Spleen (tissue), 11 donors: ENCODE results near the gene SPEM1. TPM values are rescaled to one million over a fixed set of nuclear protein-coding genes. Genes with fewer than 3 reads are reported as not detected.
A peak's percentile ranks its signal among the peaks of the same experiment; 100 is the strongest.

Experiments used
- DNase-seq: peaks from one replicate; pipeline ENCODE4 v3.0.0-alpha.2; 2020
- H3K27ac ChIP-seq, 8 donors: fragments of 200-600 bp; sonication (generic) in 7 of 8; 1 replicate in 4 of 8; 2 replicates in 4 of 8; pipeline versions ENCODE4 v1.5.0 to v1.8.0; 2016 to 2021; ENCODE audit warnings: inconsistent platforms in 4 of 8, mild to moderate bottlenecking in 4 of 8, moderate library complexity in 1 of 8
- H3K27me3 ChIP-seq, 7 donors: fragments of 200-600 bp; sonication (generic) in 6 of 7; replicated peaks in 1 of 7; 1 replicate in 4 of 7; 2 replicates in 3 of 7; pipeline versions ENCODE4 v1.5.0 to v1.8.0; 2016 to 2021; ENCODE audit warnings: inconsistent platforms in 3 of 7, mild to moderate bottlenecking in 1 of 7
- H3K36me3 ChIP-seq, 6 donors: fragments of 200-600 bp; sonication (generic) in 5 of 6; 1 replicate in 4 of 6; 2 replicates in 2 of 6; pipeline versions ENCODE4 v1.5.0 to v1.8.0; 2016 to 2021; ENCODE audit warnings: inconsistent platforms in 2 of 6
- H3K4me1 ChIP-seq, 6 donors: fragments of 200-600 bp; sonication (generic) in 5 of 6; 1 replicate in 3 of 6; 2 replicates in 3 of 6; pipeline versions ENCODE4 v1.5.0 to v1.8.0; 2016 to 2021; ENCODE audit warnings: inconsistent platforms in 3 of 6
- H3K4me3 ChIP-seq, 8 donors: fragments of 200-600 bp; sonication (generic) in 7 of 8; 1 replicate in 4 of 8; 2 replicates in 4 of 8; pipeline versions ENCODE4 v1.5.0 to v1.8.0; 2016 to 2021; ENCODE audit warnings: inconsistent platforms in 4 of 8, mild to moderate bottlenecking in 4 of 8, moderate library complexity in 2 of 8
- H3K9me3 ChIP-seq, 8 donors: fragments of 200-600 bp; sonication (generic) in 7 of 8; 1 replicate in 4 of 8; 2 replicates in 4 of 8; pipeline versions ENCODE4 v1.5.0 to v1.8.0; 2016 to 2021; ENCODE audit warnings: inconsistent platforms in 4 of 8
- CTCF ChIP-seq, 11 experiments: fragments of 200-600 bp in 7 of 11; fragments of 450-650 bp in 4 of 11; sonication (generic) in 4 of 11; IDR thresholded peaks in 8 of 11; conservative IDR thresholded peaks in 3 of 11; 1 replicate in 7 of 11; 2 replicates in 4 of 11; pipeline versions ENCODE4 v1.4.0 to v1.8.0; 2016 to 2021; ENCODE audit warnings: antibody characterized with exemption in 11 of 11, inconsistent platforms in 4 of 11, mild to moderate bottlenecking in 1 of 11
- POLR2A ChIP-seq, 3 donors: fragments of 450-650 bp; IDR thresholded peaks; one replicate each; pipeline ENCODE4 v1.5.1; 2017; ENCODE audit warnings: antibody characterized with exemption in 3 of 3, mild to moderate bottlenecking in 1 of 3
- POLR2AphosphoS5 ChIP-seq, 3 donors: sonication (generic); formaldehyde crosslinking; IDR thresholded peaks; one replicate each; pipeline ENCODE4 v1.5.1; 2017; ENCODE audit warnings: antibody characterized with exemption in 3 of 3
- WGBS, 5 donors: extraction: QIAGEN DNeasy Blood & Tissue Kit in 3 of 5; methylation state at CpG; one replicate each; pipeline versions ENCODE4 v1.1.5 to v1.1.7; 2013 to 2018; 5-methylcytosine and 5-hydroxymethylcytosine counted together
- intact Hi-C: fragments of 100-400 bp; cut with DNase I; formaldehyde crosslinking; loops from one replicate; pipeline ENCODE4 v1.15.0; 2023; ENCODE audit warnings: low total_unique reads
- polyA plus RNA-seq, 3 donors: library from polyadenylated mRNA; stranded (reverse); fragments of 200-250 nt; gene quantifications; one replicate each; pipeline ENCODE4 v1.2.1, GENCODE V29; 2013
- total RNA-seq, 7 donors: library from RNA; depleted of rRNA in 3 of 7; stranded (reverse); fragments of >200 nt in 3 of 7; fragmentation: NEBNext Ultra II Directional in 4 of 7; extraction: Animal tissue kit (Norgen Biotek cat#: 25700) in 4 of 7; gene quantifications; one replicate each; pipeline versions ENCODE4 v1.1.0 to v1.2.1, GENCODE V29; 2016 to 2021
- donor health status: healthy with polysubstance abuse.
- donor health status: DM: no; HTN: no; CAD: no; lungs with moderate emphysema.
- donor health status: DM: no; HTN: no; CAD: no.
- donor health status: Bipolar disorder and iron deficiency.
- donor health status: healthy.
- donor health status: DM: no; HTN: no; CAD: no.
- donor health status: DM: yes; HTN: yes; CAD: no.

The SPEM1 gene
- total and polyA plus RNA-seq, 10 donors = not detected

DNA sequence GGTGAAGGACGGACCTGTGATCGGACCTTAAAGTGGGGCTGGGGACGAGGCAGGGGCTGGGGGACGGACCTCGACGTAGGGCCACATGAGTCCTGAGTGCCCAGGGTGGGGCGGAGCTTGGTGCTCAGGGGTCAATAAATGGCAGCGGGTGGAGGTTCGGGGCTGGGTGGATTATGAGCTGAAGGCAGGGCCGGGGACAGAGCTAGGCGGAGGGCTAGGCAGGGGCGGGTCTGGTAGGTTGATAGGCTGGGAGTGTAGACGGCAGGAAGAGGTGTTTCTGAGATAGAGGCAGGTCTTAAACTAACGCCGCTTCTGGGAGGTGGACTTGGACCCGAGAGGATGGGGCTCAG is 25.5 kb downstream of the SPEM1 start:
- Histone ChIP-seq H3K27me3 (peaks cover 0 to 66% (median 28%) of the 10 kb centered on the region in 7 donors), H3K9me3 (no peaks in the 10 kb centered on the region), H3K27ac (peak overlapping the region in 4 of 8 donors; percentile 23 to 58 (median 44)), H3K36me3 (no peaks in the 10 kb centered on the region), H3K4me3 (peak overlapping the region in 7 of 8 donors; percentile 18 to 67 (median 38)), H3K4me1 (peaks cover 7 to 38% (median 25%) of the 10 kb centered on the region in 6 donors)
- DNase-seq = no peak
- WGBS, 5 donors = 1 to 7% (median 4%) methylated on average over 16 of the region's 16 CpGs
- intact Hi-C loops = no loop called here
- no peak for TF ChIP-seq POLR2A (IDR thresholded peaks at IDR 0.05)
- no peak for TF ChIP-seq CTCF (IDR thresholded peaks at IDR 0.05 in 8 of 11, conservative IDR thresholded peaks at IDR 0.05 in 3 of 11)
- no peak for TF ChIP-seq POLR2AphosphoS5 (IDR thresholded peaks at IDR 0.05)

DNA sequence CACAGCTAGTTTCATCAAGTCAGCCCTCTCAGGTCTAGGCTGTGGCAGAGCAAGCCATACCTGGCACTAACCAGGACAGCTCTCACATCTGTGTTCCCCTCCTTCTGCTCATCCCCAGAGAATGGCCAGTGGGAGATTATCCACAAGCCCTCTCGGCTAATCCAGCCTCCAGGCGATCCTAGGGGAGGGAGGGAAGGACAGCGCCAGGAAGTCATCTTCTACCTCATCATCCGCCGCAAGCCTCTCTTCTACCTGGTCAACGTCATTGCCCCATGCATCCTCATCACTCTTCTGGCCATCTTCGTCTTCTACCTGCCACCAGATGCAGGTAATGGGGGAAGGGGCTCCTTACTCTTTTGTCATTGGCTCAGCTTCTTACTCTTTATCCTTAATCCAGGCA is 28.3 kb downstream of the SPEM1 start:
- H3K4me1 ChIP-seq = peaks cover 4 to 30% (median 20%) of the 10 kb centered on the region in 6 donors
- TF ChIP-seq POLR2A (IDR thresholded peaks at IDR 0.05) (no peak), CTCF (IDR thresholded peaks at IDR 0.05 in 8 of 11, conservative IDR thresholded peaks at IDR 0.05 in 3 of 11) (no peak), POLR2AphosphoS5 (IDR thresholded peaks at IDR 0.05) (no peak)
- peaks cover 0 to 49% (median 24%) of the 10 kb centered on the region in 7 donors for H3K27me3 ChIP-seq
- H3K4me3 ChIP-seq = no peak overlapping the region
- 86 to 97% (median 94%) methylated on average over 7 of the region's 7 CpGs for WGBS, 5 donors
- intact Hi-C loops = no loop called here
- no peaks in the 10 kb centered on the region for H3K36me3 ChIP-seq
- no peak overlapping the region for H3K27ac ChIP-seq
- no peaks in the 10 kb centered on the region for H3K9me3 ChIP-seq
- no peak for DNase-seq

DNA sequence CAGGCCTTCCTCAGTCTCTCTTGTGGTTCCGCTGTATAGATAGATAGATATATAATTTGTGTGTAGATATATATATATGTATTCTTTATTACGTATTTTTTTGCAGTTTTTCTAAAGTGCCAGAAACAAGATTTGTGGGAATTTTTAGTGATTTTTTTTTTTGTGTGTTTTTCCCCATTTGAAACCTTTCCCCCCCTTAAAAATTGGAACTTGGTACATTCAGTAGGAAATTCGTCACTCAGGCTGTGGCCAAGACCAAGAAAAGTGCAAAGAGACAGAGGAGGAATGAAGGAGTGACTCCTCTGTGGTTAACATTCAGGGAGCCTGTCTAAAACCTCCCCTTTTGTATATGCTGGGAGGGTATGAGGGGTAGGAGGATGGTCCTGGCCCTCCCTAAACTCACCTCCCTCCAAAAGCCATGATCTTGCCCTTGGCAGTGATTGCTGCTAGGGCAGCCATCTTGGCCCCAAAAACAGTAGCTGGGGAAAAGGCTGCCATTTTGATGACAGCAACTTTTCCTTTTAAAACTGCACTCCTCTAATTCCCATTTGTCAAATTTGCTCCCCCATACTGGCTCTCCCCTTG is 39.9 kb downstream of the SPEM1 start:
- H3K9me3 ChIP-seq = no peaks in the 10 kb centered on the region
- 73 to 83% (median 77%) methylated on average over 3 of the region's 3 CpGs for WGBS, 5 donors
- no peak overlapping the region for H3K4me3 ChIP-seq
- TF ChIP-seq POLR2A (IDR thresholded peaks at IDR 0.05) = no peak
- TF ChIP-seq POLR2AphosphoS5 (IDR thresholded peaks at IDR 0.05) = no peak
- no peak for TF ChIP-seq CTCF (IDR thresholded peaks at IDR 0.05 in 8 of 11, conservative IDR thresholded peaks at IDR 0.05 in 3 of 11)
- intact Hi-C loops = no loop called here
- H3K36me3 ChIP-seq = peaks cover 0 to 48% (median 27%) of the 10 kb centered on the region in 6 donors
- DNase-seq = no peak
- no peaks in the 10 kb centered on the region for H3K27me3 ChIP-seq
- H3K27ac ChIP-seq = no peak overlapping the region
- H3K4me1 ChIP-seq = peaks cover 0 to 17% (median 13%) of the 10 kb centered on the region in 6 donors

DNA sequence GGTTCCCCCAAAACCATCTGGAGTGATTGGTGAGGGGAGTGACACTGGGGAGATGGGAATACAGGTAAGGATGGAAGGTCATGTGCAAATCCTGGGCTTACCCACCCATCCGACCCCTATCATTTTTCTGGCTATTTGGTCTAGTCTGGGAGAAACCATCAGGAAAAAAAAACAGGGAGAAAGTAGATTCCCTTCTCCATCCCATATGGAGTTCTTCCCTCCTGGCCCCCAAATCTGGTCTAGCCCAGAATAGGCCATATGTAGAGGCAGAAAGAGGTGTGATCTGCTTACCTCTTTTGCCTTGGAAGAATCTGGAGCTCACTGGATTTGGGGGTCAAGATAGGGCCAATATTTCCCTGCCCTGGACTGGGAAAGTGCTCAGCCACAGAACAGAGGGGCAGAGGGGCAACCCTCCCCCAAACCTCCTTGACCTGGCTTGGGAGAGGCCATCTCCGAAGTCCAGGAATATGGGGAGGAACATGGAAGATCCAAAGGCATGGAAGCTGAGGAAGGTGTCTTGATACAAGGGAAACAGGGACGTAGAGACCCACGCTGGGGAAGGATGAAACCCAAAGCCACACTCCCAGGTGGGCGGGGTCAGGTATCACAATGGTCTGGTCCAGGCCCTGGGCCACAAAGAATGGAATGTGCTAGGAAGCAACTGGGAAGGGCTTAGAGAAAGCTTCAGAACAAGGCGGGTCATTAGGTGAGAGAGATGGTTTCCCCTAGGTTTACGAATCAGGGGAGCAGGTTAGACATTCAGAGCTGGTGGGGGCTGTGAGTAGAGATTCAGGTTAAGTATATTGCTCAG is 40.9 kb downstream of the SPEM1 start:
- Histone ChIP-seq H3K27ac (no peak overlapping the region), H3K4me1 (peaks cover 0 to 21% (median 14%) of the 10 kb centered on the region in 6 donors), H3K9me3 (no peaks in the 10 kb centered on the region), H3K27me3 (no peaks in the 10 kb centered on the region), H3K4me3 (no peak overlapping the region), H3K36me3 (peaks cover 0 to 58% (median 37%) of the 10 kb centered on the region in 6 donors)
- 92 to 100% (median 95%) methylated on average over 7 of the region's 7 CpGs for WGBS, 5 donors
- no peak for TF ChIP-seq CTCF (IDR thresholded peaks at IDR 0.05 in 8 of 11, conservative IDR thresholded peaks at IDR 0.05 in 3 of 11)
- peak in 1 of 3 donors; percentile 11 for TF ChIP-seq POLR2AphosphoS5 (IDR thresholded peaks at IDR 0.05)
- no peak for TF ChIP-seq POLR2A (IDR thresholded peaks at IDR 0.05)
- DNase-seq = no peak
- intact Hi-C loops = no loop called here
